Activated CD4-positive, alpha-beta T cell treated with anti-CD3 and anti-CD28 coated beads, Interleukin-2, amount 10 ng/mL, durations not matched to agents 24 days and 14 days (primary cell): ENCODE results near the gene DLGAP4. TPM values are rescaled to one million over a fixed set of nuclear protein-coding genes. Genes with fewer than 3 reads are reported as not detected.

ENCODE experiments used
- DNase-seq: peaks from one replicate; pipeline ENCODE4 v3.0.0; 2022
- H3K27ac Mint-ChIP-seq: one replicate; pipeline ENCODE4 v1.8.0; 2022; ENCODE audit warnings: mild to moderate bottlenecking, mixed read lengths
- H3K27me3 Mint-ChIP-seq: one replicate; pipeline ENCODE4 v1.8.0; 2022; ENCODE audit warnings: mixed read lengths
- H3K36me3 Mint-ChIP-seq: one replicate; pipeline ENCODE4 v1.8.0; 2022; ENCODE audit warnings: low read depth, mild to moderate bottlenecking, mixed read lengths
- H3K4me1 Mint-ChIP-seq: one replicate; pipeline ENCODE4 v1.8.0; 2021; ENCODE audit warnings: mixed read lengths
- H3K4me3 Mint-ChIP-seq: one replicate; pipeline ENCODE4 v1.8.0; 2022; ENCODE audit warnings: mild to moderate bottlenecking, moderate library complexity, mixed read lengths
- H3K9me3 Mint-ChIP-seq: one replicate; pipeline ENCODE4 v1.8.0; 2021; ENCODE audit warnings: mixed read lengths
- intact Hi-C: fragments of 100-400 bp; cut with micrococcal nuclease; formaldehyde crosslinking; loops from one replicate; pipeline ENCODE4 v1.15.1; 2023
- total RNA-seq: library from RNA; stranded (reverse); gene quantifications from 2 replicates; pipeline ENCODE4 v1.2.3, GENCODE V29; 2022

Gene DLGAP4
- total RNA-seq, 1 donor from 2014 or later = 21.3 TPM

- intact Hi-C loops = no loop called here
- Mint-ChIP-seq H3K27me3 (peaks cover 7% of the 10 kb centered on the region), H3K4me3 (no peak overlapping the region), H3K9me3 (no peaks in the 10 kb centered on the region), H3K27ac (no peak overlapping the region), H3K4me1 (no peaks in the 10 kb centered on the region), H3K36me3 (no peaks in the 10 kb centered on the region)
- no peak for DNase-seq
Measured at GRCh38 chr20:36270744-36271638, 35.1 kb upstream of the DLGAP4 start.

- no peak overlapping the region for H3K27ac Mint-ChIP-seq
- H3K27me3 Mint-ChIP-seq = peaks cover 7% of the 10 kb centered on the region
- DNase-seq = no peak
- H3K4me3 Mint-ChIP-seq = no peak overlapping the region
- H3K9me3 Mint-ChIP-seq = no peaks in the 10 kb centered on the region
- H3K4me1 Mint-ChIP-seq = no peaks in the 10 kb centered on the region
- intact Hi-C loops = no loop called here
- no peaks in the 10 kb centered on the region for H3K36me3 Mint-ChIP-seq
Measured at GRCh38 chr20:36271639-36272546, 34.2 kb upstream of the DLGAP4 start.

- H3K4me1 Mint-ChIP-seq = no peaks in the 10 kb centered on the region
- DNase-seq = no peak
- H3K27me3 Mint-ChIP-seq = peaks cover 7% of the 10 kb centered on the region
- intact Hi-C loops = loop anchor here (1.0 kb wide), 1 partner anchor 167 kb away; no protein-coding TSS in a partner anchor
- no peak overlapping the region for H3K27ac Mint-ChIP-seq
- H3K4me3 Mint-ChIP-seq = no peak overlapping the region
- no peaks in the 10 kb centered on the region for H3K9me3 Mint-ChIP-seq
- no peaks in the 10 kb centered on the region for H3K36me3 Mint-ChIP-seq
Measured at GRCh38 chr20:36272547-36273220, 33.5 kb upstream of the DLGAP4 start.

- no peaks in the 10 kb centered on the region for H3K9me3 Mint-ChIP-seq
- no peaks in the 10 kb centered on the region for H3K36me3 Mint-ChIP-seq
- no peaks in the 10 kb centered on the region for H3K4me1 Mint-ChIP-seq
- H3K27ac Mint-ChIP-seq = no peak overlapping the region
- no peak for DNase-seq
- intact Hi-C loops = loop anchor here (1.0 kb wide), 1 partner anchor 166 kb away; no protein-coding TSS in a partner anchor
- no peak overlapping the region for H3K4me3 Mint-ChIP-seq
- H3K27me3 Mint-ChIP-seq = peaks cover 7% of the 10 kb centered on the region
Measured at GRCh38 chr20:36273414-36274180, 32.5 kb upstream of the DLGAP4 start.

- H3K4me3 Mint-ChIP-seq = no peak overlapping the region
- no peaks in the 10 kb centered on the region for H3K36me3 Mint-ChIP-seq
- no peak overlapping the region for H3K27ac Mint-ChIP-seq
Measured at GRCh38 chr20:36274181-36274841, 31.8 kb upstream of the DLGAP4 start.

GRCh38 chr20:36275011-36275410 is 31.1 kb upstream of the DLGAP4 start:
- H3K4me1 Mint-ChIP-seq = no peaks in the 10 kb centered on the region
- intact Hi-C loops = no loop called here
- H3K27ac Mint-ChIP-seq = no peak overlapping the region
- DNase-seq = no peak
- no peak overlapping the region for H3K4me3 Mint-ChIP-seq
- no peaks in the 10 kb centered on the region for H3K36me3 Mint-ChIP-seq
- peaks cover 7% of the 10 kb centered on the region for H3K27me3 Mint-ChIP-seq
- no peaks in the 10 kb centered on the region for H3K9me3 Mint-ChIP-seq

More at GRCh38 chr20:36274181-36274841, 31.8 kb upstream of the DLGAP4 start:
- intact Hi-C loops = no loop called here
- Mint-ChIP-seq H3K4me1 (no peaks in the 10 kb centered on the region), H3K9me3 (no peaks in the 10 kb centered on the region), H3K27me3 (peaks cover 7% of the 10 kb centered on the region)
- DNase-seq = no peak

- no peaks in the 10 kb centered on the region for H3K4me1 Mint-ChIP-seq
- no peak for DNase-seq
- no peak overlapping the region for H3K27ac Mint-ChIP-seq
- peaks cover 7% of the 10 kb centered on the region for H3K27me3 Mint-ChIP-seq
- no peaks in the 10 kb centered on the region for H3K9me3 Mint-ChIP-seq
- H3K36me3 Mint-ChIP-seq = no peaks in the 10 kb centered on the region
- intact Hi-C loops = no loop called here
- no peak overlapping the region for H3K4me3 Mint-ChIP-seq
Measured at GRCh38 chr20:36275441-36276189, 30.5 kb upstream of the DLGAP4 start.

- H3K9me3 Mint-ChIP-seq = no peaks in the 10 kb centered on the region
- H3K27me3 Mint-ChIP-seq = peaks cover 11% of the 10 kb centered on the region
- H3K36me3 Mint-ChIP-seq = no peaks in the 10 kb centered on the region
- intact Hi-C loops = no loop called here
- H3K27ac Mint-ChIP-seq = no peak overlapping the region
- no peak overlapping the region for H3K4me3 Mint-ChIP-seq
- H3K4me1 Mint-ChIP-seq = no peaks in the 10 kb centered on the region
- no peak for DNase-seq
Measured at GRCh38 chr20:36277546-36277945, 28.6 kb upstream of the DLGAP4 start.

- Mint-ChIP-seq H3K27ac (no peak overlapping the region), H3K4me1 (no peaks in the 10 kb centered on the region), H3K4me3 (no peak overlapping the region), H3K27me3 (peaks cover 14% of the 10 kb centered on the region), H3K36me3 (no peaks in the 10 kb centered on the region), H3K9me3 (no peaks in the 10 kb centered on the region)
- intact Hi-C loops = no loop called here
- DNase-seq = no peak
Measured at GRCh38 chr20:36279362-36279761, 26.8 kb upstream of the DLGAP4 start.

GRCh38 chr20:36279776-36280175 is 26.4 kb upstream of the DLGAP4 start:
- DNase-seq = no peak
- Mint-ChIP-seq H3K27ac (no peak overlapping the region), H3K27me3 (peaks cover 13% of the 10 kb centered on the region), H3K9me3 (no peaks in the 10 kb centered on the region), H3K4me3 (no peak overlapping the region), H3K4me1 (no peaks in the 10 kb centered on the region), H3K36me3 (no peaks in the 10 kb centered on the region)
- intact Hi-C loops = no loop called here

- intact Hi-C loops = no loop called here
- peaks cover 10% of the 10 kb centered on the region for H3K27me3 Mint-ChIP-seq
Measured at GRCh38 chr20:36281785-36282380, 24.3 kb upstream of the DLGAP4 start.

GRCh38 chr20:36284751-36285150 is 21.4 kb upstream of the DLGAP4 start:
- H3K4me3 Mint-ChIP-seq = no peak overlapping the region
- H3K36me3 Mint-ChIP-seq = no peaks in the 10 kb centered on the region
- no peaks in the 10 kb centered on the region for H3K9me3 Mint-ChIP-seq
- H3K27me3 Mint-ChIP-seq = peaks cover 23% of the 10 kb centered on the region
- no peak for DNase-seq
- intact Hi-C loops = no loop called here
- H3K4me1 Mint-ChIP-seq = no peaks in the 10 kb centered on the region
- no peak overlapping the region for H3K27ac Mint-ChIP-seq

More at GRCh38 chr20:36281785-36282380, 24.3 kb upstream of the DLGAP4 start:
- DNase-seq = no peak
- no peaks in the 10 kb centered on the region for H3K9me3 Mint-ChIP-seq
- no peak overlapping the region for H3K27ac Mint-ChIP-seq
- H3K36me3 Mint-ChIP-seq = no peaks in the 10 kb centered on the region
- no peak overlapping the region for H3K4me3 Mint-ChIP-seq
- H3K4me1 Mint-ChIP-seq = no peaks in the 10 kb centered on the region
